ENCODE results near the gene MMP11. TPM values are rescaled to one million over a fixed set of nuclear protein-coding genes. Genes with fewer than 3 reads are reported as not detected.
"Not testable (repeated sequence)": the region's sequence is repeated elsewhere in the genome, so short reads cannot be mapped to it uniquely, and the experiment has no call there.

MMP11 gene, protein sequence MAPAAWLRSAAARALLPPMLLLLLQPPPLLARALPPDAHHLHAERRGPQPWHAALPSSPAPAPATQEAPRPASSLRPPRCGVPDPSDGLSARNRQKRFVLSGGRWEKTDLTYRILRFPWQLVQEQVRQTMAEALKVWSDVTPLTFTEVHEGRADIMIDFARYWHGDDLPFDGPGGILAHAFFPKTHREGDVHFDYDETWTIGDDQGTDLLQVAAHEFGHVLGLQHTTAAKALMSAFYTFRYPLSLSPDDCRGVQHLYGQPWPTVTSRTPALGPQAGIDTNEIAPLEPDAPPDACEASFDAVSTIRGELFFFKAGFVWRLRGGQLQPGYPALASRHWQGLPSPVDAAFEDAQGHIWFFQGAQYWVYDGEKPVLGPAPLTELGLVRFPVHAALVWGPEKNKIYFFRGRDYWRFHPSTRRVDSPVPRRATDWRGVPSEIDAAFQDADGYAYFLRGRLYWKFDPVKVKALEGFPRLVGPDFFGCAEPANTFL
- 4.4 TPM for total RNA-seq

DNA sequence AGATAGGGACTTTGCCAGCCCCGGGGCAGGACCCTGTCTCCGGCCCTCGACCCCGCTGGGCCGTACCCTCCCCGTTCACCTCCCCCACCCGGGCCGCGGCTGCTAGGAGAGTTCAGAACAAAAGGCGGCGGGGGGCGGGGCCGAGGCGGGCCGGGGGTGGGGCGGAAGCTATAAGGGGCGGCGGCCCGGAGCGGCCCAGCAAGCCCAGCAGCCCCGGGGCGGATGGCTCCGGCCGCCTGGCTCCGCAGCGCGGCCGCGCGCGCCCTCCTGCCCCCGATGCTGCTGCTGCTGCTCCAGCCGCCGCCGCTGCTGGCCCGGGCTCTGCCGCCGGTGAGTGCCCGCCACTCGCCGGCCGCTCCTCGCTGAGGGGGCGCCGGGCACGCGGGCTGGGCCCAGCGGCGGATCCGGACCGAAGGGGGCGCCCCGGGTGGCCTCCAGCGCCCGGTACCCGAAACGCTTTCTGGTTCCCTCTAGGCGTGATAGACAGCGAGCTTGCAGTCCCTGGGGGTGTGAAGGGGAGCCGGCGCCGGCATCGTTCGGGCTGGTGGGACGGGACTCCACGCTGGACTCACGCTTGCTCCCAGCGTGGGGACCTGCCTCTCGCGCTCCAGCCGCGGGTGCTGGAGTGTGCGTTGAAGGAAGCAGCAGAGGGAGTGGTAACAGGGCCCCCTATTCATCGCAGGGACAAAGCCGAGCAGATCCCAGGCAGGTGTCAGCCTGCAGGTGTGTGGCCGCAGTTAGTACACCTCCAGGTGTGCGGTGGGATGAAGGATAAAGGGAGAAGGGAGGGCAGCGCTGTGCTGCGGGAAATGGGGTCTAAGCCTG, at the start of gene MMP11:
MMP11 (plus strand) TSS at position 201 of the 825 bp plus-strand sequence; CDS start at position 223, 22 bp downstream.
- peak; percentile 42 for DNase-seq (ENCODE audit: low spot score)

DNA sequence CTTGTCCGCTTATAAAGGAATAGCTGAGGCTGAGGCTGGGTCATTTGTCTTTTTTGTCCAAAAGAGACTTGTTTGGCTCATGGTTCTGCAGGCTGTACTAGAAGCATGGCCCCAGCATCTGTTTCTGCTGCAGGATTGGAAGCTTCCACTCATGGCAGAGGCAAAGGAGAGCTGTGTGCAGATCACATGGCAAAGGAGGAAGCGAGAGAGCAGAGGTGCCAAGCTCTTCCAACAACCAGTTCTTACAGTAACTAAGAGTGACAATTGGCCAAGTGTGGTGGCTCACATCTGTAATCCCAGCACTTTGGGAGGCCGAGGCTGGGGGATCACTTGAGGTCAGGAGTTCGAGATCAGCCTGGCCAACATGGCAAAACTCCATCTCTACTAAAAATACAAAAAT, 44.5 kb upstream of the MMP11 start:
- DNase-seq (ENCODE audit: low spot score): not testable (repeated sequence)

DNA sequence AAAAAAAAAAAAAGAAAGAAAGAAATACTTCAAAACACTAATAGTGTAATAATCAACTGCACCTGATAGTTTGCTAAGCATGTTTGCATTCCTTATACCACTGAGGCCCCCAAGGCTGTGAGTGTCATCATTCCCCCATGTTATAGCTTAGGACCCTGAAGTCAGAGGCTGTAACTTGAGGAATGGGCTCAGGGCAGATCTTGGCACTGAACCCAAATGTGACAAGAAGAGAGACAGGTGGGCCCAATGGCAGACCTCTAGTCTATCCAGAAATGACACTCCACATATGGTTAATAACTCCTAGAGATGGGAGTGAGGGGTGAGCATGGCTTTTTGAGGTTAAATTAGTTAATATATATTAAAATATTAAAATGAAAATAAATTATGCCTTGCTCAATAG, 35.0 kb upstream of the MMP11 start:
- no peak for DNase-seq (ENCODE audit: low spot score)

DNA sequence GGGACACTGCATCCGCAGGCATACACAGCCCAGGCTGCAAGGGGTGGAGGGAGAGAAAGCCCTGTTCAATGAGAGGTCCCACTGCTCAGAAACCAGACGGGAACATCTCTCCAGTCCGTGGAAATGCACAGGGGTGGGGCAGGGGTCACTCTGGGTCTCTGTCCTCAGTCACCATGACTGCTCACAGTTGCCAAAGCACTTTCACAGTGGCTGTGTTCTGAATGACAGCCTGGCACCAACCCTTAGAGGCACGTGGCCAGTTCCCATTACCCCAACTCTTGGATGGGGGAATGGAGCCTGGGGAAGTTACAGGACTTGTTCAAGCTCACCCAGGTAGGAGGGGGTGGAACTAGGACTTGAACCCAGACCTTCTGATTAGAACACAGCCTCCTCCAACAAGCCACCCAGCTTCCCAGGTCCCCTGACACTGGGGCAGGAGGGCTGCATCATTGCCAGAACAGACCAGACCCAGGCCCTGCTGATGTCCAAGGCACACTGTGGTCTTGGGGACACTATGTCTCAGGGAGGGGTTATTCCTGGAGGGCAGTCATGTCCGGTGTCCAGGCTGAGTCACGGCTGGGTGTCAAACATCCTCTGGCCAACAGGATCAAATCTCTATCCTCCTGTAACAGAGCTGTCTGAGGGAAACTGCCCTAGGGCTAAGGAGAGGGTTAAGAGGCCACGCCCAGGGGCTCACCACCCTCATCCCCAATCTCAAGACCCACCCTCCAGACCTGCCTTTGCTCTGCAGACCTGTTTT, 30.0 kb upstream of the MMP11 start:
- no peak for DNase-seq (ENCODE audit: low spot score)

DNA sequence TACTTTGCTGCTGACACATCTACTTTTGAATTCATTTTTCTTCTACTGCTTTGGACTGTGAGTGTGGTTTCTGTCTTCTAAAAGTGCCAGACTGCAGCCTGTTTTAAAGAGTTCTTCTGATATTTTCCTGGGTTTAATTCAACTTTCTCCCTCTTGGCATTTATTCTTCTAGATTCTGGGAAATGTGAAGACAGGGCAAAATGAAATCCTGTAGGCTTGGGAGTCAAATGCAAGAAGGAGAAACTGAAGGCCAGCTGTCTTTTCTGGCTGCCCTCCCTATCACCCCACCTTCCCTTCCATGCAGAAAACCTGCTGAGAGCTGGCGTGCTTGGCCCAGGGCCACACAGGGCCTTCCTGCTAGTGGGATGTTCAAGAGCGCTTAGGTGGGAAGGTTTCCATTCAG, 29.3 kb upstream of the MMP11 start:
- no peak for DNase-seq (ENCODE audit: low spot score)

DNA sequence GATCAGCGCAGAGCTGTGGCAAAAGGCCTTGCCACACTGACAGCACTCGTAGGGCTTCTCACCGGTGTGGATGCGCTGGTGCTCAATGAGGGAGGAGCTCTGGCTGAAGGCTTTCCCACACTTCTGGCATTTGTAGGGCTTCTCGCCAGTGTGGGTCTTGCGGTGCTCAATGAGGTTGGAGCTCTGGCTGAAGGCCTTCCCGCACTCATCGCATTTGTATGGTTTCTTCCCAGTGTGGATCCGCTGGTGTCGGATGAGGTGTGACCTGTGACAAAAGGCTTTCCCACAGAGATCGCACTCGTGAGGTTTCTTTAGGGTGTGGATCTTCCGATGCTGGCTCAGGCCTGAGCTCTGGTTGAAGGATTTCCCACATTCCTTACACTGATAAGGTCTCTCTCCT, 28.6 kb upstream of the MMP11 start:
- DNase-seq (ENCODE audit: low spot score): no peak

DNA sequence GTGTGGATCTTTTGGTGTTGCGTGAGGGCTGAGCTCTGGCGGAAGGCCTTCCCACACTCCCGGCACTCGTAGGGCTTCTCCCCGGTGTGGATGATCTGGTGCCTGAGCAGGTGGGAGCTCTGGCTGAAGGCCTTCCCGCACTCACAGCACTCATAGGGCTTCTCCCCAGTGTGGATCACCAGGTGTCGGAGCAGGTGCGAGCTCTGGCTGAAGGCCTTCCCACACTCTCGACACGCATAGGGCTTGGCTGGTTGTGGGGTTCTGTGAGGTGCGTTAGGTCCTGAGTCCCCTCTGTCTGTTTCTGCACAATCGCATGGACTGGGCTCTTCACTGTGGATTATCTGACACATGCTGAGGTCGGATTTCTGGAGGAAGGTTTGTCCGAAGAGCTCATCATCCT, 28.2 kb upstream of the MMP11 start:
- DNase-seq (ENCODE audit: low spot score): no peak

DNA sequence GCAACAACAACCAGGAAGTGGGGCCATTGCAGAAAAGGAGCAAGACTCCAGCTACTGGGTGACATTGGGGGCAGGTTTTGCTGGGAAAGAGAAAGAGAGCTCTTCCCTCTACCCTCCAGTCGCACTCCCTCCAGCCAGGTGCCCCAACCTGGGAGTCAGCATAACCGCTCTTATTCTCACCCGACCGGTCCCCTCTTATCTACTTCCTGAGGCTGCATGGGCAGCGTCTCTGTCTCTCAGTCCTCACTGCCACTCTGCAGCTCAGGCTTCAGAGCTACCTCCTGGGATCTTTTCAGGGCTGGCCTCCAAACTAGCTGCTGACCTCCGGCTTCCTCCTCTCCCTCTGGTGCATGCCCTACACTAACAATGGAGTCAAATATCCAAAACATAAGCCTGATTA, 26.9 kb upstream of the MMP11 start:
- DNase-seq (ENCODE audit: low spot score): no peak

DNA sequence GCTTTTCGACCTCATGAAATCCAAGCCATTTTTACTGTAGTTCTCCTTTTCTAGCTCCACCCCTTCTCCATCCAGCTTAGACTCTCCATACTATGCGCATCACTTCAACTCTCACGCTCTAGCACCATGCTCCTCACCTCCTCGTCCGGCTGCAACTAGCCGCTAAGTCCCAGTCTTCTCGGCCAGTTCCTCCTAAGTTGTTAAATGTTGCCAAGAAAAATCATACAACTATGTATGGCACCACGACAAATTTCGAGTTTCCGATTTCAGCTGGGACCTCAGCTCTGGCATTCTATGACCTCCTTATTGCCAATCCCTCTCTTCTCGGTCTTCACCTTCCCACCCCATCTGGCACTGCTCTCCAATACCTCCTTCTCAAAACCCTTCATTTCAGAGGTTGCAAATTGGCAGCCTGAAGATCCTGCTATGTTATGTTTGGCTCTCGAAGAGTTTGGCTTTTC, 22.8 kb upstream of the MMP11 start:
- no peak for DNase-seq (ENCODE audit: low spot score)

DNA sequence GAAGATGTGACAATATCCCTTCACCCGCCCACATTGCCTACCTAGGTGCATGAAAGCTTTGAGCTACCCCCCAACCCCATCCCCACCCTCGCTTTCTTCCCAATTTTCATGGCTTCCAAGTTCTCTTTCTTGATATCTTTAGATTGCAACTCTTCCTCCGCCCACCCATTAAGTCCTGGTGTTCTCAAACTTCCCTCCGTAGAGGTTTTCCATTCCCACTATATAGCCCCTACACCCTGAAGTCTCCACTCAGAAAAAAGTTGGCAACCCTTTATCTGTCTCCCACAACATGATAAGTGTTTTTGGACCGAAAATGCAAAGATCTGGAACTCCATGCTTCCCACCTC, 22.3 kb upstream of the MMP11 start:
- DNase-seq (ENCODE audit: low spot score): no peak

DNA sequence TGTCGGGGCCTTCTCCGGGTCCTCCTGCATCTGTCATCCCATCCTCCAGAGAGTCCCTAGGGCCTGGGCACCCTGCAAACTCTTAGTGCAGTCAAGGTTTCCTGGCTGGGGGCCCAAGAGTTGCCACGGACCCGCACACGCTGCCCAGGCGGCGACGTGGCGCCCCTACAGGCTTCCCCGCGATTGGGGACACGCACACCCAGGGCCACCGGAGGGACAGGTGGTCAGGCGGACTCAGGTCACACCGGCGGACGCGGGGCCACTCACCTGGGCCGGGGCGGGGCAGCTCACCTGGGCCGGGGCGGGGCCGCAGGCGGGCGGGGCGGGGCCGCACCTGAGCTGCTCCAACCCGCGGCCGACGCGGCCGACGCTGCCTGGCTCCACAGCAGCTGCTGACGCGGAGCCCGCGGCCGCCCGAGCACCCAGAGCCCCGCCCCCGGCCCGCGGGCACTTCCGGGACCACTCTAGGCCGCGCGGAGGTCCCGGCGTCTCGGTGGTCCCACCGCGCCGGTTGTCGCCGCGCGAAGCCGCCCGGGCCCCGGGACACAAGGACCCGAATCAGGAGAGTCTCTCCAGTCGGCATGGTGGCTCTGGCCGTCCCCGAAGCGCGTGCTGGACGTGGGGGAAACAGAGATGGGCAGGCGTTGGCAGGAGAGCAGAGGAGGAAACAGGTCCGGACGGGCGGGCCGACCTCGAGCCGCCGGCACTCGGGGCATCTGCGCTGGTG, 21.8 kb upstream of the MMP11 start, which contains the start of gene ZNF70:
ZNF70 (minus strand) TSS at position 399 of the 727 bp plus-strand sequence. CDS start 5,972 bp downstream, outside the sequence.
- DNase-seq (ENCODE audit: low spot score): peak; percentile 90

DNA sequence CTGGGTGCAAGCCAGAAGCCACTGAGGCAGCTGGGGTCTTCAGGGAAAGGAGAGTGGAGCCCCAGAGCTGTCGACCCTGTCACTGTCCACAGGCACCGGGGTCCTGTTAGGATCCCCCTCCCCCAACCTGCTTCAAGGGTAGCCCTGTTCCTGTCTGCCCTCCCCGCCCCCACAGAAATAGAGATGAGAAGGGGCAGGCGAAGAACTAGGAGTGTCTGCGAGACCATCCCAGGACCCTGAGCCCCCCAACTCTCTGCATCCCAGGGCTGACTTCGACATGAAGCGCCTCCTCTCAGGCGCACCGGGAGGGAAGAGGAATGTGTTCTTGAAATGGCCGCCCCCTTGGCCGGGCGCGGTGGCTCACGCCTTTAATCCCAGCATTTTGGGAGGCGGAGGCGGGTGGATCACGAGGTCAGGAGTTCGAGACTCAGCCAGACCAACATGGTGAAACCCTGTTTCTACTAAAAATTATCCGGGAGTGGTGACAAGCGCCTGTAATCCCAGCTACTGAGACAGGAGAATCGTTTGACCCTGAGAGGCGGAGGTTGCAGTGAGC, 21.1 kb upstream of the MMP11 start:
- DNase-seq (ENCODE audit: low spot score): no peak

DNA sequence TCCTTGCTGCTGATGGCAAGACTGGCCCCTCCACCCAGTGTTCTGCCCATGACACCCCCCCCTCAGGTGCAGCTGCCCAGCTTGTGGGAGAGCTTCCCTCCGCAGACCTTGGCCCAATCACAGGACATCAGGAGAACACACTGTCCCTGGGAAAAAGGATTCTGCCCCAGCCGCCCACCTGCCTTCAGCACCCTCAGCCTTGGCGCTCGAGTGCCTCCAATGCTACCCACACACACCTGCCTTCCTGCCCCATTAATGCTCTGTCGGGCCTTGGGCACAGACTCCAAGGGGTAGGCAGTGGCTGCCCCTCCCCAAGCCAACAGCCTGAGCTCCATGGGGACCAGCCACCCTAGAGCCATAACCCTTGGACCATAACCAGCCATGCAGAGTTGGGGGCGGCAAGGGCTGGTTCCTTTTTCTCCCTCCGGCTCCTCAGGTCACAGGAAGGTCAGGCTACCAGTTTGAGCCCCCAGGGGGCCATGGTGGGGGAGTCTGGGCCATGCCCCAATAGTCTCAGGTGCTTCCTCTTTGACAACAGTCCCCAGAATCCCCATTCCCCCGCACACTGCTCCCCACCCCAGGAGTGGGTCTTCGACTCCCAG, 20.5 kb upstream of the MMP11 start:
- DNase-seq (ENCODE audit: low spot score): no peak

DNA sequence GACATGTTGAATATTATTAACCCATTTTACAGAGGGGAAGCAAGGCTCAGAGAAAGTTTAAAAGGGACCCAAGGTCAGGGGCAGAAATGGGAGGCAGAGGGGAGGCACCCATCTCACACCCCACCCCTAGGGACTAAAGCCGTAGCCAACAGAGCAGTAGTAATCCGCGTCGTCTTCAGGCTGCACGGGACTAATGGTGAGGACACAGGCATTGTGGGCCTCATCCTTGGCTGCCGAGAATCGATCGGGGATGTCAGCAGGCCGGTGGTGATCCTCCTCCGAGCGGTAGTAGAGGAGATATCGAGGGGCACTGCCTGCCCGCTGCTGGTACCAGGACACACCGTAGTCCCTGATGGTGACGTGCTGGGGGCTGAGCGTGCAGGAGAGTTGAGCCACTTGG, 19.9 kb upstream of the MMP11 start:
- DNase-seq (ENCODE audit: low spot score): no peak

DNA sequence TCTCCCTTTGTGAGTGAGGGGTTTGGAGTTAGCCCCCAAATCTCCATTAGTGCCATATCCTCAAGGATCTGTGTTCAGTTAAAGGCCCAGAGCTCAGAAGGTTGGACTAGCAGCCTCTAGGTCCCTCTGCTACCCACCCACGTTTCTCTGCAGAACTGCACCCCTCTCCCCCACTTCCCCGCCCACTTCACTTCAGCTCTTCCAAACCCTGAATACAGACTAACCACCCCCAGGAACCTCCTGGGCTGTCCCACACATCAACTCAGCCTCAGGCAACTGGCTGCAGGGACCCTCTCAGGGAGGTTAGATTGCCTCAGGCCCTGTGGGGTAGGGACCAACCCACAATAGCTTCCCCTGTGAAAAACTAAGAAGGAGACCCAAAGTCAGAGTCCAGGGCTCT, 19.3 kb upstream of the MMP11 start:
- no peak for DNase-seq (ENCODE audit: low spot score)

DNA sequence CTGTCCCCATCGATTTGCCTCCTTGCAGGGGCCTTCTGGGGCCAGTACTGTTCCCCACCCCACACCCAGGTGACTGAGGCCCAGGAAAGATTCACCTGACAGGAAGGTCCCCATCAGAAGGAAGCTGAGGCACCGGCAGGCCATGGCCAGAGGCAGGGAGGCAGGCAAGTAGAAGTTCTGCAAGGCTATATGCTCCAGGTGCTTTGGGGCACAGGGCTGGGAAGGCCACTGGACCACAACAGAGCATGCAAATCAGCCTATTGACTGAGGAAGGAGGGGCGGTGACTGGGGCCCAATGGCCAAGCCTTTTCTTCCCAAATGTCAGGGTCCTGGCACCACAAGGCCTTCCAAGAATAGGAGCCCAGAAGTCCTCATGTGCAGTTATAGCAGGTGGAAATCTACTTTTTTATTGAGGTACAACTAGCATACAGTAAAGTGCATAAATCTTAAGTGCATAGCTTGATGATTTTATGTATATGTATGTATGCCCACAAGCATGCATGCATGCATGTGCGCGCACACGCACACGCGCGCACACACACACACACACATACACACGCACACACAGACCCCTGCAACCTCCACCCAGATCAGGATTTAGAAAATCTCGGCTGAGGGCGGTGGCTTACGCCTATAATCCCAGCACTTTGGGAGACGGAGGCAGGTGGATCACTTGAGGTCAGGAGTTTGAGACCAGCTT, 18.3 kb upstream of the MMP11 start, which contains the start of gene VPREB3:
VPREB3 (minus strand) TSS at position 206 of the 700 bp plus-strand sequence; CDS start at position 144, 62 bp downstream.
- no peak for DNase-seq (ENCODE audit: low spot score)

DNA sequence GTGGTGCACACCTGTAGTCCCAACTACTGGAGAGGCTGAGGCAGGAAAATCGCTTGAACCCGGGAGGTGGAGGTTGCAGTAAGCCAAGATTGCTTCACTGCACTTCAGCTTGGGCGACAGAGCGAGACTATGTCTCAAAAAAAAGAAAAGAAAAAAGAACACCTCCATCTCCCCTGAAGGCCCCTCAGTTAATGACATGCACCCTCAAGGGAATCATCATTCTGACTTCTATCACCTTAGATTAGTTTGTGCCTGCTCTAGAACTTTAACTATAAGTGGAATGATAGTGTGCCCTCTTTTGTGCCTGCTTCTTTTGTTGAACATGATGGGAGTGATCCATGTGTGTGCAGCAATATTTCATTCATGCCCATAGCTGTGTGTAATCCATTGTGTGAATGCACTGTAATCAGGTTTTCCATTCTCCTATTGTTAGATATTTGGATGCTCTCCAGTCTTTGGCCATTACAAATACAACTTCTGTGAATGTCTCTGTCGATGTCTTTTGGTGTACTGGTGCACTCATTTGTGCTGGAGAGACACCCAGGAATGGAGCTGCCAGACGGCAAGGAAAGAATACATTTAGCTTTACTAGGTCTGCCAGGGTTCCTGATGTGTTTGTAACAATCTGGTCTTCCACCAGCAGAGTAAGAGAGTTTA, 17.5 kb upstream of the MMP11 start:
- no peak for DNase-seq (ENCODE audit: low spot score)

DNA sequence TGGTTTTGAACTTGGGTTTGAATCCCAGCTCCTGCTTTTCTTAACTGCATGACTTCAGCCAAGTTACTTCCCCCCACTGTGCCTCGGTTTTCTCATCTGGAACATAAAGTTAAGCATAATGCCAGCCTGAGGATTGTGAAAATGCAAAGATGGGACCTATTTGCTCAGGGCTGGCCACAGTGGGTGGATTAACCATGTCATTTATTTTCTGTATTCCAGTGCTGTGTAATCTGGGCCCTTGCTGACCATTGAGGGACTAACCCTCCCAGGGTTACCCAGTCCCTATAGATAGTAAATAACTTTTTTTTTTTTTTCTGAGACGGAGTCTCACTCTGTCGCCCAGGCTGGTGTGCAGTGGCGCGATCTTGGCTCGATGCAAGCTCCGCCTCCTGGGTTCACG, 16.9 kb upstream of the MMP11 start:
- DNase-seq (ENCODE audit: low spot score): no peak

DNA sequence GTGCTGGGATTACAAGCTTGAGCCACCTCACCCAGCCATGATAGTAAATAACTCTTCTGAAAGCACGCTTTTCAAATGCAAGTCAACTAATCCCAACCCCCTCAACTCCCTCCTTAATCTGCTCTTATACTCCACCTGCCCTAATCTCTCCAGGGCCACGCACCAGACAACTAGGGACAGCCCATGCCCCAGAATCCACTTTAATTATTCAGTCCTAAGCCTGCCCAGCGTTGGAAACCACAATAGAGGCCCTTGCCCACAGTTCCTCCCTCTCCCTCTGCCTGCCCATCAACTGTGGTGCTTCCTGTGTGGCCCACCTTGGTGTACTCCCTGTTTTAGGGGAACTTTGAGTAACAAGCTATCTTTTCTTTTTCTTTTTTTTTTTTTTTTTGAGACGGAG, 15.8 kb upstream of the MMP11 start:
- DNase-seq (ENCODE audit: low spot score): no peak
